ENCODE results near the gene EEF1AKMT1.
"Not testable (repeated sequence)": the region's sequence is repeated elsewhere in the genome, so short reads cannot be mapped to it uniquely, and the experiment has no call there.

The EEF1AKMT1 gene

GRCh38 chr13:20689291-20689690 is 84.5 kb downstream of the EEF1AKMT1 start:
- no peak for DNase-seq

DNA sequence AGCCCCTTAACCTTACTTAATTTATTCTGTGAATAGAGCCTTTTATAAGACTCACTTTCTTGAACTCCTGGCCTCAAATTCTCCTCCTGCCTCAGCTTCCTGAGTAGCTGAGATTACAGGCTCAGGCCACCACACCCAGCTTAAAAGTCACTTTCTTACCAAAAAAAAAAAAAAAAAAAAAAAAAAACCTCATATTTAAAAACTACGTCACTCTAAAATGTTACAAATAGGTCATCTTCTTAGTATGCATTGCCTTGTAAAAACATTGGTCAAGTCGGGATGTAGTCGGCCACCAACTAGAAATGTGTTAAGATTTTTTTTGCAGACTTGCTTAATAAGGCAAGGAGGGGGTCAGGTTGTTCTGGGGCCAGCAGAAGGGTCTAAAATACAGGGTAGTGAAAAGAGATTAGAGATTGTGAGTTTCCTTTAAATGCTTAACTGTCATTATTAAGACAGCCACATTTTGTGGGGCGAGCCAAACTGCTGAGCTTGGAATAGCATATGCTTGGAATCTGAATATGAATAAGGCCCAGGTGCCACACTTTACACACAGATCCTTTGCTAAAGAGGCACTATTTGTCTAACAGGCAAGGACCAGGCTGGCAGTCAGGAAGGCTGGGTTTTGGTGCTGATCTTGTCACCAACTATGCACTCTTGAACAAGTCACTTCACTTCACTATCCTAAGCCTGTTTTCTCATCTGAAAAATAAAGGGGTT is 86.7 kb downstream of the EEF1AKMT1 start:
- no peak for DNase-seq

- DNase-seq = no peak
These were observed 87.6 kb downstream of the EEF1AKMT1 start for GRCh38 chr13:20686167-20686566.

DNA sequence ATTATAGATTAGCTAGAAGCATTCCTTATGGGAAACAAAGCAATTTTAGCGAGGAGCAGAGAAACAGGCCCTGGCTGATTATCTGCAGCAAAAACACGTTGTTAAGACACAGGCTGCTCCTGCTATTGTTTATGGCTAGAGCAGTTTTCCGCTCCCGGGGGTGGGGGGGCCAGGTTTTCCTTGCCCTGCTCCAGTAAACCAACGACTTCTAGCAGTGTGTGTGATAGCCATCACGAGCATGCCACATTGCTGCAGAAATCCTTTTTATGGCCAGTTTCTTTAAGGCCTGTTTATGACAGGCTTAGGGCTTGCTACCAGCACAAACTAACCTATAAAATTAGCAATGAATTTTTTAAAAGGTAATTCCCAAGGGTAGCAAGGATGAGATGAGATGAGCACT is 88.7 kb downstream of the EEF1AKMT1 start:
- no peak for DNase-seq

DNA sequence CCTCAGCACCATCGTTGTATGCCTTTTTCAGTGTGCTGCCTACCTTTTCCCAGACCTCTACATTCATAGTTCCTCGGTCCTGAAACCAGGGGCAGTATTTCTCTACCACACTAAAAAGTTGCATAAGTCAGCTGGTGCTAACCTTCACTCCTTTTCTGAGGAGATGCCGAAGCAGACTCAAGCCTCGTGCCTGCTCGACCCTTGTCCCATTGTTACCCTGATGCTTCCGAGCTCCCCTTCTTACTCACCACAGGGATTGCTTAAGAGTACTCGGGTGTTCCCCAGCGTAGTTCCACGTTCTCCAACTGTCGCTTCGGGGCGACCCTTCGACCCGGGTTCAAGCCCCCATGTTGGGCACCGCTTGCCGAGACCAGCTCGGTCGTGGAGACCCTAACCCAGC is 89.2 kb downstream of the EEF1AKMT1 start:
- no peak for DNase-seq

- no peak for DNase-seq
These were observed 89.7 kb downstream of the EEF1AKMT1 start for GRCh38 chr13:20684041-20684440.

DNA sequence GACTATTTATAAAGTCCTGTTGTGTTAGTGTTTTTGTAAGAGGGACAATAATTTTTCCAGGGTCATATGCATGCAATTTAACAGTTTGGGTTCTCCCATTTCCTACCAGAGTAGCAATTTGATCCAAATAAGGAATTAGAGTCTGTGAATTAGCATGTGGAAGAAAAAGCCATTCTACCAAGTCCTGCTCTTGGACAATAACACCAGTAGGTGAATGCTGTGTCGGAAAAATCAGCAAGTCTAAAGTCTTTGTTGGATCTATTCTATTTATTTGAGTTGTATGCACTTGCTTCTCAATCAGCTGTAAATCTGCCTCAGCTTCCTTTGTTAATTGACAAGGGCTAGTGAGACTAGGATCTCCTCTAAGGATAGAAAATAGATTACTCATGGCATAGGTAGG is 91.7 kb downstream of the EEF1AKMT1 start:
- DNase-seq = no peak

- DNase-seq = not testable (repeated sequence)
These were observed 92.3 kb downstream of the EEF1AKMT1 start for GRCh38 chr13:20681481-20681880.

GRCh38 chr13:20680416-20681080 is 93.2 kb downstream of the EEF1AKMT1 start:
- no peak for DNase-seq

DNA sequence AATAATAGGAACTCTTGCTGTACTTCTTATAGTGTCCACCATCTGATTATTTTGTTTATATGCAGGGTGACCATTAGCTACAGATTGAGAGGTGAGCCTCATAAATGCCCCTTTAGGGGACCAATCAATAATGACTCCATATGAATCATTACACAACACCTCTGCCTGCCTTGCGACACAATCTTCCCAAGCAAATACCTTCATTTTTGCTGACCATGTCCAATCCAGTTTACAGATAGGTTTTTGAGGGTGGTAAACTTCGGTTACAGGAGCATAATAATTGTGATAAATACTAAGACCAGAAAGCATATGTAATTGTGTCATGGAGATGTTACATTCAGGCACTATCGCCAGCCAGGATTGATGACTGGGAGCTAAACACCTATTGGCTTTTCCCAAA is 93.9 kb downstream of the EEF1AKMT1 start:
- no peak for DNase-seq
